ENCODE data around the gene EPS8. TPM values are rescaled to one million over a fixed set of nuclear protein-coding genes. Genes with fewer than 3 reads are reported as not detected.

EPS8 gene
- total RNA-seq, 1 experiment from 2014 or later, result 7.5 TPM

- TF ChIP-seq CTCF (IDR thresholded peaks at IDR 0.05), result no peak
- no peak for TF ChIP-seq RELA (CRISPR knock-in tag; IDR thresholded peaks at IDR 0.05; ENCODE audit: borderline replicate concordance)
- TF ChIP-seq, protein P1, sequence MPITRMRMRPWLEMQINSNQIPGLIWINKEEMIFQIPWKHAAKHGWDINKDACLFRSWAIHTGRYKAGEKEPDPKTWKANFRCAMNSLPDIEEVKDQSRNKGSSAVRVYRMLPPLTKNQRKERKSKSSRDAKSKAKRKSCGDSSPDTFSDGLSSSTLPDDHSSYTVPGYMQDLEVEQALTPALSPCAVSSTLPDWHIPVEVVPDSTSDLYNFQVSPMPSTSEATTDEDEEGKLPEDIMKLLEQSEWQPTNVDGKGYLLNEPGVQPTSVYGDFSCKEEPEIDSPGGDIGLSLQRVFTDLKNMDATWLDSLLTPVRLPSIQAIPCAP (CRISPR knock-in tag; IDR thresholded peaks at IDR 0.05), result no peak
- TF ChIP-seq ZSCAN18 (CRISPR knock-in tag; IDR thresholded peaks at IDR 0.05), result no peak
- no peak for TF ChIP-seq CREM (CRISPR knock-in tag; IDR thresholded peaks at IDR 0.05)
- TF ChIP-seq MYBL2 (CRISPR knock-in tag; IDR thresholded peaks at IDR 0.05), result no peak
- TF ChIP-seq ATF1 (CRISPR knock-in tag; IDR thresholded peaks at IDR 0.05), result no peak
- no peak for TF ChIP-seq FOXP4 (CRISPR knock-in tag; IDR thresholded peaks at IDR 0.05)
- TF ChIP-seq RORB (CRISPR knock-in tag; IDR thresholded peaks at IDR 0.05), result no peak
Observed at GRCh38 chr12:15634010-15634683, 155.0 kb downstream of the EPS8 start (continued).

DNA sequence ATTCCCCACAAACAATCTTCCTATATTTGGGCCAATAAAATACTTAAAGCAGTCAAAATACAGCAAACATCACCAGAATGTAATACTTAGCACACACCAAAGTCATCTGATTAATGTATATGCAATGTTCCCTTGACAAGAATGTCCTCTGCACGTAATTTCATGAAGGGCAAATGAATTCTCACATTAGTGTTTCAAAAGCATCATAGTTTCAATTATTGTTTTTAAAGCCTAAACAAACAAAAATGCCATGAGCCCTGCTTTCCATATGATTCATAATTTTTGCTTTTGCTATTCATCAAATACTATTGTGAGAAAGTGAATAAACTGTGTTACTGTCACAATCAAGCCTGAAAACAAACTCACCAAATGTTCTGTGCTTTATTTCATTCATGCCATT lies 156.0 kb downstream of the EPS8 start:
- H3K4me1 Mint-ChIP-seq, result peaks cover 23% of the 10 kb centered on the region
- no peaks in the 10 kb centered on the region for H3K36me3 Mint-ChIP-seq
- DNase-seq (ENCODE audit: low spot score) (no peak), ATAC-seq (no peak)
- no peaks in the 10 kb centered on the region for H3K9me3 Mint-ChIP-seq
- no peaks in the 10 kb centered on the region for H3K27me3 Mint-ChIP-seq (ENCODE audit: low read depth)
- H3K4me3 Mint-ChIP-seq, result no peak overlapping the region
- no peak overlapping the region for H3K27ac Mint-ChIP-seq
- ChIA-PET CTCF (no interaction called here), POLR2A (no interaction called here)
- TF ChIP-seq KAT7 (CRISPR knock-in tag; IDR thresholded peaks at IDR 0.05; ENCODE audit: borderline replicate concordance) (no peak), SMAD4 (CRISPR knock-in tag; IDR thresholded peaks at IDR 0.05) (no peak), CREB1 (CRISPR knock-in tag; IDR thresholded peaks at IDR 0.05) (no peak), ATF1 (CRISPR knock-in tag; IDR thresholded peaks at IDR 0.05) (no peak), NR1H2 (CRISPR knock-in tag; IDR thresholded peaks at IDR 0.05) (no peak), JUN (CRISPR knock-in tag; IDR thresholded peaks at IDR 0.05) (no peak), NFE2L1 (CRISPR knock-in tag; IDR thresholded peaks at IDR 0.05) (no peak), ESRRA (CRISPR knock-in tag; IDR thresholded peaks at IDR 0.05; ENCODE audit: borderline replicate concordance) (no peak), EMX1 (CRISPR knock-in tag; IDR thresholded peaks at IDR 0.05) (no peak), OVOL2 (CRISPR knock-in tag; IDR thresholded peaks at IDR 0.05; ENCODE audit: borderline replicate concordance) (no peak), ZNF423 (CRISPR knock-in tag; IDR thresholded peaks at IDR 0.05) (no peak), GRHL2 (CRISPR knock-in tag; IDR thresholded peaks at IDR 0.05; ENCODE audit: insufficient replicate concordance, severe bottlenecking) (no peak), ZNF671 (CRISPR knock-in tag; IDR thresholded peaks at IDR 0.05) (no peak), AFF4 (CRISPR knock-in tag; IDR thresholded peaks at IDR 0.05; ENCODE audit: borderline replicate concordance) (no peak)
- TF ChIP-seq, protein P2, sequence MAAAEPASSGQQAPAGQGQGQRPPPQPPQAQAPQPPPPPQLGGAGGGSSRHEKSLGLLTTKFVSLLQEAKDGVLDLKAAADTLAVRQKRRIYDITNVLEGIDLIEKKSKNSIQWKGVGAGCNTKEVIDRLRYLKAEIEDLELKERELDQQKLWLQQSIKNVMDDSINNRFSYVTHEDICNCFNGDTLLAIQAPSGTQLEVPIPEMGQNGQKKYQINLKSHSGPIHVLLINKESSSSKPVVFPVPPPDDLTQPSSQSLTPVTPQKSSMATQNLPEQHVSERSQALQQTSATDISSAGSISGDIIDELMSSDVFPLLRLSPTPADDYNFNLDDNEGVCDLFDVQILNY (CRISPR knock-in tag; IDR thresholded peaks at IDR 0.05), result no peak
- TF ChIP-seq, protein P1 (CRISPR knock-in tag; IDR thresholded peaks at IDR 0.05), result no peak
